GM23248 (cell line): ENCODE measurements around the gene B9D2.

Source experiments
- EZH2 ChIP-seq: fragments of 200-600 bp; sonication (generic); IDR thresholded peaks from 2 replicates; pipeline ENCODE4 v1.6.1; 2018; ENCODE audit warnings: antibody characterized with exemption, mild to moderate bottlenecking; ENCODE audit not compliant: insufficient read depth, poor library complexity, severe bottlenecking
- EZH2phosphoT487 ChIP-seq: fragments of 200-600 bp; sonication (generic); IDR thresholded peaks from 2 replicates; pipeline ENCODE4 v1.6.1; 2018; ENCODE audit warnings: antibody characterized with exemption, moderate library complexity, mild to moderate bottlenecking, low read depth; ENCODE audit not compliant: insufficient read depth

- TF ChIP-seq EZH2 (no peak), EZH2phosphoT487 (no peak)
Measured at GRCh38 chr19:41324231-41324702, 39.7 kb downstream of the B9D2 start.
